H1 (cell line): Measurements from ENCODE around the gene PTGDR2. TPM values are rescaled to one million over a fixed set of nuclear protein-coding genes. Genes with fewer than 3 reads are reported as not detected.

Experiments used
- CTCF ChIA-PET: fragments of 300-600 bp; sonication (Branson Sonifier 250); formaldehyde crosslinking; loops from one replicate; lab custom pipeline; 2021; ENCODE audit not compliant: partially characterized antibody; lab: Charles Lee
- POLR2A ChIA-PET: fragments of 300-600 bp; sonication (Branson Sonifier 250); formaldehyde crosslinking; loops from one replicate; lab custom pipeline; 2021; ENCODE audit warnings: inconsistent platforms; ENCODE audit not compliant: partially characterized antibody; lab: Charles Lee
- DNase-seq, 2 experiments: peaks; one replicate each; pipeline versions ENCODE4 v3.0.0 to v3.0.0-alpha.2; 2010 to 2022; ENCODE audit warnings: low spot score in 2 of 2, low read depth in 1 of 2, mixed read lengths in 1 of 2
- FAIRE-seq: peaks from 2 replicates; lab custom pipeline; 2011; peaks lifted over from hg19 to GRCh38; lab: Jason Lieb, UNC
- H2AFZ ChIP-seq: 2 replicates; pipeline ENCODE4 v1.8.1; 2012; ENCODE audit warnings: low read length, inconsistent platforms
- H2AK5ac ChIP-seq: 2 replicates; pipeline ENCODE4 v1.6.1; 2013; ENCODE audit warnings: low read depth, low read length
- H2BK120ac ChIP-seq: replicated peaks from 2 replicates; pipeline ENCODE3; 2013; ENCODE audit warnings: low read depth, low read length, inconsistent platforms
- H2BK12ac ChIP-seq: 2 replicates; pipeline ENCODE4 v1.6.1; 2013; ENCODE audit warnings: low read depth, low read length
- H2BK15ac ChIP-seq: 2 replicates; pipeline ENCODE4 v1.6.1; 2013; ENCODE audit warnings: low read length
- H2BK20ac ChIP-seq: 2 replicates; pipeline ENCODE4 v1.6.1; 2013; ENCODE audit warnings: low read length
- H2BK5ac ChIP-seq: 2 replicates; pipeline ENCODE4 v1.6.1; 2013; ENCODE audit warnings: low read depth, low read length
- H3K14ac ChIP-seq: 2 replicates; pipeline ENCODE4 v1.6.1; 2013; ENCODE audit warnings: inconsistent platforms; ENCODE audit not compliant: insufficient read length
- H3K18ac ChIP-seq: 2 replicates; pipeline ENCODE4 v1.6.1; 2013; ENCODE audit warnings: low read length; ENCODE audit errors: extremely low read depth
- H3K23ac ChIP-seq: 2 replicates; pipeline ENCODE4 v1.6.1; 2013; ENCODE audit warnings: inconsistent platforms; ENCODE audit not compliant: insufficient read length
- H3K23me2 ChIP-seq: 2 replicates; pipeline ENCODE4 v1.6.1; 2013; ENCODE audit warnings: low read depth, low read length
- H3K27ac ChIP-seq: 2 replicates; pipeline ENCODE4 v1.6.1; 2011; ENCODE audit warnings: low read depth, low read length, inconsistent platforms
- H3K27me3 ChIP-seq, 4 experiments: replicated peaks in 1 of 4; 1 replicate in 1 of 4; 2 replicates in 3 of 4; pipeline versions ENCODE4 v1.6.1 to v1.8.1; 2011 to 2013; ENCODE audit warnings: low read length in 3 of 4, mild to moderate bottlenecking in 3 of 4, inconsistent platforms in 2 of 4, mixed read lengths in 2 of 4, moderate library complexity in 1 of 4; ENCODE audit not compliant: control insufficient read depth in 3 of 4, insufficient read depth in 3 of 4; ENCODE audit errors: extremely low read depth in 1 of 4
- H3K36me3 ChIP-seq, 4 experiments: 2 replicates each; pipeline versions ENCODE4 v1.6.1 to v1.8.1; 2011 to 2013; ENCODE audit warnings: mild to moderate bottlenecking in 4 of 4, low read length in 3 of 4, moderate library complexity in 2 of 4, control low read depth in 1 of 4, inconsistent platforms in 1 of 4; ENCODE audit not compliant: insufficient read depth in 4 of 4, control insufficient read depth in 2 of 4
- H3K4ac ChIP-seq: replicated peaks from 2 replicates; pipeline ENCODE3; 2013; ENCODE audit warnings: low read length, low read depth, mixed read lengths, inconsistent platforms; ENCODE audit not compliant: insufficient read length
- H3K4me1 ChIP-seq, 4 experiments: replicated peaks in 1 of 4; 1 replicate in 1 of 4; 2 replicates in 3 of 4; pipeline versions ENCODE4 v1.6.1 to v1.8.1; 2011 to 2013; ENCODE audit warnings: low read length in 3 of 4, inconsistent platforms in 2 of 4, mixed read lengths in 1 of 4; ENCODE audit not compliant: insufficient read depth in 4 of 4, control insufficient read depth in 3 of 4
- H3K4me2 ChIP-seq, 2 experiments: 2 replicates each; pipeline versions ENCODE4 v1.6.1 to v1.8.1; 2011 to 2013; ENCODE audit warnings: low read depth in 2 of 2, low read length in 2 of 2, control low read depth in 1 of 2, inconsistent platforms in 1 of 2, mild to moderate bottlenecking in 1 of 2; ENCODE audit not compliant: insufficient read depth in 1 of 2
- H3K4me3 ChIP-seq, 4 experiments: fragments of 200-600, 300-600 bp in 1 of 4; sonication (generic), shearing (Covaris generic), sonication (Bioruptor Twin) in 1 of 4; 2 replicates each; pipeline versions ENCODE4 v1.5.1 to v1.8.1; 2011 to 2016; ENCODE audit warnings: low read length in 4 of 4, low read depth in 3 of 4, control low read depth in 2 of 4, inconsistent platforms in 2 of 4, mild to moderate bottlenecking in 2 of 4, mixed read lengths in 1 of 4, moderate library complexity in 1 of 4; ENCODE audit not compliant: insufficient read depth in 2 of 4; ENCODE audit errors: extremely low read depth in 1 of 4
- H3K56ac ChIP-seq: replicated peaks from 2 replicates; pipeline ENCODE3; 2013; ENCODE audit warnings: low read depth, mild to moderate bottlenecking, mixed read lengths, low read length, inconsistent platforms; ENCODE audit not compliant: insufficient read length
- H3K79me1 ChIP-seq: 2 replicates; pipeline ENCODE4 v1.6.1; 2013; ENCODE audit warnings: low read depth, low read length, control low read depth
- H3K79me2 ChIP-seq, 2 experiments: 2 replicates each; pipeline versions ENCODE4 v1.6.1 to v1.8.1; 2012 to 2013; ENCODE audit warnings: low read length in 2 of 2, mild to moderate bottlenecking in 2 of 2, inconsistent platforms in 1 of 2; ENCODE audit not compliant: insufficient read depth in 2 of 2, control insufficient read depth in 1 of 2
- H3K9ac ChIP-seq, 4 experiments: replicated peaks in 1 of 4; 1 replicate in 1 of 4; 2 replicates in 3 of 4; pipeline versions ENCODE4 v1.6.1 to v1.8.1; 2011 to 2013; ENCODE audit warnings: low read depth in 3 of 4, low read length in 3 of 4, control low read depth in 2 of 4, mild to moderate bottlenecking in 2 of 4, moderate library complexity in 2 of 4, inconsistent platforms in 1 of 4; ENCODE audit errors: extremely low read depth in 1 of 4
- H3K9me3 ChIP-seq, 2 experiments: 2 replicates each; pipeline versions ENCODE4 v1.6.1 to v1.8.1; 2012 to 2013; ENCODE audit warnings: mild to moderate bottlenecking in 2 of 2, moderate library complexity in 2 of 2, control low read depth in 1 of 2, inconsistent platforms in 1 of 2, low read depth in 1 of 2, low read length in 1 of 2, mixed read lengths in 1 of 2; ENCODE audit not compliant: insufficient read depth in 2 of 2
- H4K20me1 ChIP-seq, 2 experiments: replicated peaks in 1 of 2; 2 replicates each; pipeline versions ENCODE3 to v1.8.1; 2011 to 2013; ENCODE audit warnings: inconsistent platforms in 2 of 2, low read length in 2 of 2, mild to moderate bottlenecking in 1 of 2; ENCODE audit not compliant: insufficient read depth in 2 of 2, control insufficient read depth in 1 of 2
- H4K5ac ChIP-seq: 2 replicates; pipeline ENCODE4 v1.6.1; 2013; ENCODE audit warnings: low read length, low read depth, mixed read lengths, inconsistent platforms; ENCODE audit not compliant: insufficient read length
- H4K8ac ChIP-seq: 2 replicates; pipeline ENCODE4 v1.8.0; 2013; ENCODE audit warnings: mild to moderate bottlenecking, moderate library complexity, low read length, inconsistent platforms; ENCODE audit not compliant: insufficient read depth; ENCODE audit errors: extremely low read depth
- H4K91ac ChIP-seq: replicated peaks from 2 replicates; pipeline ENCODE3; 2013; ENCODE audit warnings: low read length, mixed read lengths, inconsistent platforms; ENCODE audit not compliant: insufficient read length
- CREB1 ChIP-seq: IDR thresholded peaks from 2 replicates; pipeline ENCODE4 v1.6.1; 2012; ENCODE audit warnings: inconsistent platforms
- EP300 ChIP-seq, 2 experiments: IDR thresholded peaks; 1 replicate in 1 of 2; 2 replicates in 1 of 2; pipeline ENCODE4 v1.6.1; 2011 to 2012; ENCODE audit warnings: low read depth in 2 of 2, low read length in 2 of 2, mild to moderate bottlenecking in 2 of 2, borderline replicate concordance in 1 of 2, inconsistent platforms in 1 of 2, moderate library complexity in 1 of 2
- GTF2F1 ChIP-seq: IDR thresholded peaks from 2 replicates; pipeline ENCODE4 v1.6.1; 2012; ENCODE audit warnings: low read depth, low read length, improper control_type of control experiment, borderline replicate concordance
- HDAC6 ChIP-seq: IDR thresholded peaks from one replicate; pipeline ENCODE4 v1.7.1; 2012; ENCODE audit warnings: low read depth, mild to moderate bottlenecking, inconsistent platforms, low read length, moderate library complexity
- JUN ChIP-seq: IDR thresholded peaks from 2 replicates; pipeline ENCODE4 v1.6.1; 2011; ENCODE audit warnings: low read depth, mild to moderate bottlenecking, improper control_type of control experiment, low read length
- NANOG ChIP-seq: IDR thresholded peaks from 2 replicates; pipeline ENCODE4 v1.6.1; 2011; ENCODE audit warnings: low read length, low read depth, mild to moderate bottlenecking, inconsistent platforms; ENCODE audit not compliant: insufficient read depth, poor library complexity, severe bottlenecking
- POLR2A ChIP-seq, 2 experiments: IDR thresholded peaks; 1 replicate in 1 of 2; 2 replicates in 1 of 2; pipeline ENCODE4 v1.6.1; 2011; ENCODE audit warnings: low read depth in 2 of 2, low read length in 2 of 2, mild to moderate bottlenecking in 2 of 2; ENCODE audit errors: control extremely low read depth in 1 of 2
- SIX5 ChIP-seq: IDR thresholded peaks from 2 replicates; pipeline ENCODE4 v1.6.1; 2011; ENCODE audit warnings: mild to moderate bottlenecking, low read depth, low read length
- TAF1 ChIP-seq: IDR thresholded peaks from 2 replicates; pipeline ENCODE4 v1.6.1; 2011; ENCODE audit warnings: mild to moderate bottlenecking, low read depth, low read length
- TBP ChIP-seq: IDR thresholded peaks from 2 replicates; pipeline ENCODE4 v1.6.1; 2011; ENCODE audit warnings: low read depth, low read length, improper control_type of control experiment
- WGBS, 2 experiments: shearing (Covaris generic) in 1 of 2; methylation state at CpG; one replicate each; pipeline versions ENCODE4 v1.1.6 to v1.1.7; 2013 to 2015; ENCODE audit warnings: low lambda C conversion rate in 2 of 2, mixed read lengths in 2 of 2, inconsistent platforms in 1 of 2, low coverage in 1 of 2, missing lambda C conversion rate in 1 of 2; ENCODE audit not compliant: insufficient replicate concordance in 2 of 2, insufficient coverage in 1 of 2, insufficient read length in 1 of 2; ENCODE audit errors: extremely low coverage in 1 of 2, missing lambda C conversion rate in 1 of 2; 5-methylcytosine and 5-hydroxymethylcytosine counted together
- polyA plus RNA-seq, 7 experiments: library from polyadenylated mRNA; depleted of rRNA in 3 of 7; stranded (reverse) in 5 of 7; unstranded in 2 of 7; fragments of >200 nt in 5 of 7; fragments of 200-250 nt in 2 of 7; gene quantifications; 1 replicate in 5 of 7; 2 replicates in 1 of 7; 4 replicates in 1 of 7; pipeline versions ENCODE4 v1.2.1 to v1.2.3, GENCODE V29; 2011 to 2013; ENCODE audit warnings: missing spikeins in 2 of 7, mixed read lengths in 2 of 7
- total RNA-seq: library from RNA; stranded (reverse); fragmentation: NEBNext Ultra II Directional; extraction: Animal tissue kit (Norgen Biotek cat#: 25700); gene quantifications from 2 replicates; pipeline ENCODE4 v1.2.1, GENCODE V29; 2021

The PTGDR2 gene
- total and polyA plus RNA-seq, 2 of the 8 experiments (the other 6 are each of a cell fraction or from before 2014, with no cell fraction given), result 0.20 TPM; not detected in 1

GRCh38 chr11:60878245-60879101, 22.7 kb upstream of the PTGDR2 start:
- Histone ChIP-seq H2BK5ac (no peak overlapping the region), H4K20me1 (no peaks in the 10 kb centered on the region), H4K91ac (no peak overlapping the region), H2BK15ac (no peak overlapping the region), H3K4me2 (no peak overlapping the region), H3K56ac (no peak overlapping the region), H3K79me2 (no peaks in the 10 kb centered on the region), H2AK5ac (no peak overlapping the region), H3K9me3 (no peaks in the 10 kb centered on the region), H2BK20ac (no peak overlapping the region), H2BK120ac (no peak overlapping the region), H3K4me3 (no peak overlapping the region), H3K14ac (no peak overlapping the region), H4K5ac (no peak overlapping the region), H3K27me3 (no peaks in the 10 kb centered on the region), H2AFZ (no peak overlapping the region), H3K4me1 (no peaks in the 10 kb centered on the region; a peak in 1 of 7 replicates), H4K8ac (no peak overlapping the region), H3K9ac (no peak overlapping the region), H3K18ac (no peak overlapping the region), H3K4ac (no peak overlapping the region), H3K23ac (no peak overlapping the region), H2BK12ac (no peak overlapping the region), H3K27ac (no peak overlapping the region), H3K79me1 (no peaks in the 10 kb centered on the region), H3K23me2 (no peaks in the 10 kb centered on the region), H3K36me3 (peaks cover 0 to 5% (median 0%) of the 10 kb centered on the region in 4 experiments; a peak in 2 of 8 replicates)
- TF ChIP-seq JUN (no peak), CREB1 (no peak), TBP (no peak), POLR2A (IDR thresholded peaks at IDR 0.05; ENCODE audit: control extremely low read depth in 1 of 2, low read depth in 2 of 2, low read length in 2 of 2) (no peak), HDAC6 (no peak), SIX5 (no peak), GTF2F1 (no peak), TAF1 (no peak), EP300 (IDR thresholded peaks at IDR 0.05; ENCODE audit: borderline replicate concordance in 1 of 2, low read depth in 2 of 2, low read length in 2 of 2) (no peak), NANOG (no peak)
- ChIA-PET CTCF (interaction anchor here (0.9 to 9.5 kb wide), 3 partner anchors 10 to 47 kb away, joined by 3 to 52 read pairs (median 6); no protein-coding TSS in a partner anchor), POLR2A (interaction anchor here (0.8 kb wide), 1 partner anchor 9 kb away, joined by 3 read pairs; no protein-coding TSS in a partner anchor)
- no peak for DNase-seq
- 89% methylated on average over 5 of the region's 5 CpGs; no CpG with 5 or more reads in 1 of the 2 experiments for WGBS, 2 experiments
- no peak for FAIRE-seq
